Ovary (tissue), 3 donors: Measurements from ENCODE around the gene ROBO1.

Experiments used
- CTCF ChIP-seq, 3 donors: fragments of 450-650 bp in 2 of 3; fragments of 200-600 bp in 1 of 3; IDR thresholded peaks; one replicate each; pipeline versions ENCODE4 v1.5.1 to v1.8.0; 2016 to 2022; ENCODE audit warnings: antibody characterized with exemption in 3 of 3, mild to moderate bottlenecking in 1 of 3
- EP300 ChIP-seq: sonication (generic); formaldehyde crosslinking; IDR thresholded peaks from one replicate; pipeline ENCODE4 v1.6.1; 2017; ENCODE audit warnings: antibody characterized with exemption
- POLR2A ChIP-seq: fragments of 450-650 bp; IDR thresholded peaks from one replicate; pipeline ENCODE4 v1.6.1; 2017; ENCODE audit warnings: antibody characterized with exemption, mild to moderate bottlenecking, moderate library complexity
- donor health status: DM: no; HTN: no; CAD: no.

- TF ChIP-seq CTCF (IDR thresholded peaks at IDR 0.05) (no peak), POLR2A (no peak), EP300 (no peak)
Observed at GRCh38 chr3:79737530-79737929, 30.3 kb downstream of the ROBO1 start.
